Heart left ventricle (tissue), 16 donors: ENCODE measurements around the gene ADGRL3. TPM values are rescaled to one million over a fixed set of nuclear protein-coding genes. Genes with fewer than 3 reads are reported as not detected.

ENCODE experiments used
- ATAC-seq, 4 donors: fragments of 200-7000 bp; cut with Tn5 transposase; one replicate each; pipeline ENCODE4 v1.9.1; 2020 to 2022; ENCODE audit warnings: moderate library complexity in 4 of 4, mild to moderate bottlenecking in 3 of 4, moderate number of reproducible peaks in 1 of 4
- DNase-seq, 5 donors: peaks; one replicate each; pipeline ENCODE4 v3.0.0-alpha.2; 2020
- H3K27ac ChIP-seq, 12 donors: fragments of 200-600 bp; sonication (generic) in 4 of 12; one replicate each; pipeline versions ENCODE4 v1.5.0 to v1.8.0; 2016 to 2022; ENCODE audit warnings: mild to moderate bottlenecking in 2 of 12
- H3K27me3 ChIP-seq, 9 donors: fragments of 200-600 bp; sonication (generic) in 2 of 9; one replicate each; pipeline versions ENCODE4 v1.5.1 to v1.8.0; 2016 to 2022; ENCODE audit warnings: mild to moderate bottlenecking in 3 of 9
- H3K36me3 ChIP-seq, 9 donors: fragments of 200-600 bp; sonication (generic) in 2 of 9; one replicate each; pipeline versions ENCODE4 v1.5.0 to v1.8.0; 2018 to 2022; ENCODE audit warnings: mild to moderate bottlenecking in 2 of 9
- H3K4me1 ChIP-seq, 12 donors: fragments of 200-600 bp; sonication (generic) in 4 of 12; one replicate each; pipeline versions ENCODE4 v1.5.0 to v1.8.0; 2016 to 2022; ENCODE audit warnings: mild to moderate bottlenecking in 3 of 12
- H3K4me3 ChIP-seq, 12 donors: fragments of 200-600 bp; sonication (generic) in 4 of 12; one replicate each; pipeline versions ENCODE4 v1.5.0 to v1.8.0; 2017 to 2022; ENCODE audit warnings: mild to moderate bottlenecking in 9 of 12, moderate library complexity in 4 of 12
- H3K9me3 ChIP-seq, 12 donors: fragments of 200-600 bp; sonication (generic) in 4 of 12; one replicate each; pipeline versions ENCODE4 v1.5.0 to v1.8.0; 2016 to 2022; ENCODE audit warnings: mild to moderate bottlenecking in 1 of 12
- CTCF ChIP-seq, 12 donors: fragments of 200-600 bp; sonication (generic) in 4 of 12; IDR thresholded peaks; one replicate each; pipeline versions ENCODE4 v1.5.0 to v1.8.0; 2018 to 2022; ENCODE audit warnings: antibody characterized with exemption in 12 of 12, mild to moderate bottlenecking in 5 of 12
- POLR2A ChIP-seq, 2 donors: fragments of 450-650 bp; IDR thresholded peaks; one replicate each; pipeline ENCODE4 v1.6.1; 2017; ENCODE audit warnings: antibody characterized with exemption in 2 of 2, mild to moderate bottlenecking in 2 of 2, moderate library complexity in 2 of 2
- WGBS, 4 donors: extraction: QIAGEN DNeasy Blood & Tissue Kit in 2 of 4; methylation state at CpG; one replicate each; pipeline versions ENCODE4 v1.1.5 to v1.1.7; 2013 to 2018; 5-methylcytosine and 5-hydroxymethylcytosine counted together
- intact Hi-C, 10 donors: fragments of 100-400 bp; cut with DNase I; formaldehyde crosslinking; loops; one replicate each; pipeline versions ENCODE4 v1.11.1 to v1.14.2; 2022
- polyA plus RNA-seq, 2 donors: library from polyadenylated mRNA; stranded (reverse); fragments of 200-250 nt; gene quantifications; one replicate each; pipeline ENCODE4 v1.2.3, GENCODE V29; 2013
- total RNA-seq, 9 donors: library from RNA; depleted of rRNA in 2 of 9; stranded (reverse); fragments of >200 nt in 2 of 9; fragmentation: NEBNext Ultra II Directional in 3 of 9; extraction: Animal tissue kit (Norgen Biotek cat#: 25700) in 3 of 9; gene quantifications; one replicate each; pipeline versions ENCODE4 v1.1.0 to v1.2.4, GENCODE V29; 2016 to 2023
- donor health status: ischemic (EF 13 %, LVEDD 7.1; RV severe dilation, severe dysfunction).
- donor health status: healthy with polysubstance abuse.
- donor health status: DM: no; HTN: yes; CAD: no.
- donor health status: DM: no; HTN: no; CAD: no.
- donor health status: ischemic (EF 25% LVEDD 6.9; RV normal size, moderate dysfunction).
- donor health status: ischemic (EF 25% LVEDD 5.7; RV mildly dilated, moderate dysfunction).
- donor health status: healthy.
- donor health status: DM: yes; HTN: yes; CAD: no.
- donor health status: ischemic (EF 35%, LVEDD 5.7; RV mildly dilated, moderate dysfunction).
- donor health status: nonischemic (EF 11% LVEDD 7.7; RV severe dilation, severe dysfunction).
- donor health status: DM: yes; HTN: yes; CAD: no.
- donor health status: PGD.
- donor health status: ischemic (EF 29% LVEDD 5.4; RV normal size, mild dysfunction).
- donor health status: nonischemic (EF 23%, LVEDD 6.1; RV moderate dilation, normal function).

ADGRL3 gene
- total and polyA plus RNA-seq, 11 donors = 0.84 to 24.4 (median 7.6) TPM

DNA sequence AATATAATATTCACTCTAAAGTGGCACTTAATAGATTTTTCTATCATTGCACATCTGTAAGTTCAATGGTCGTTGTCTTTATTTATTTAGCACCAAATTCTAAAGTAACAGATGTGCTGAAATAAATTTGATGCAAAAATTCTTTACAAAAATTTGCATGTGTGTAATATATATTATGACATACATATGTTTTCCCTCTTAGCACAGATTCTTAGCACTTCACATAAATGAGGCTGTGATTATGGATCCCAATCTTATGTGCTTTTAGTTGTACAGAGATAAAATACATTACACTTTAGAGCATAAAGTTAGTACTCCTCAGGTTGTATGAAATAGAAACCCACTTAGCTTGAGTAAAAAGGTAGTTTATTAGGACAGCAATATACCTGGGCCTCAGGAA, 915.1 kb downstream of the ADGRL3 start:
- intact Hi-C loops = no loop called here
- no peaks in the 10 kb centered on the region for H3K36me3 ChIP-seq
- DNase-seq (no peak), ATAC-seq (no peak)
- H3K9me3 ChIP-seq = no peaks in the 10 kb centered on the region
- no peak overlapping the region for H3K4me3 ChIP-seq
- H3K4me1 ChIP-seq = no peaks in the 10 kb centered on the region
- H3K27ac ChIP-seq = no peak overlapping the region
- 78 to 88% (median 80%) methylated on average over 1 of the region's 1 CpG for WGBS, 4 donors
- TF ChIP-seq POLR2A (IDR thresholded peaks at IDR 0.05) = no peak
- TF ChIP-seq CTCF (IDR thresholded peaks at IDR 0.05) = no peak
- no peaks in the 10 kb centered on the region for H3K27me3 ChIP-seq

- H3K9me3 ChIP-seq = no peaks in the 10 kb centered on the region
- H3K4me1 ChIP-seq = no peaks in the 10 kb centered on the region
- no peaks in the 10 kb centered on the region for H3K36me3 ChIP-seq
- WGBS, 4 donors = 92 to 96% (median 94%) methylated on average over 2 of the region's 2 CpGs
- intact Hi-C loops = no loop called here
- ATAC-seq = no peak
- H3K27ac ChIP-seq = no peak overlapping the region
- TF ChIP-seq CTCF (IDR thresholded peaks at IDR 0.05) (no peak), POLR2A (IDR thresholded peaks at IDR 0.05) (no peak)
- H3K27me3 ChIP-seq = no peaks in the 10 kb centered on the region
- no peak overlapping the region for H3K4me3 ChIP-seq
- no peak for DNase-seq
Observed at GRCh38 chr4:62117886-62118285, 917.8 kb downstream of the ADGRL3 start.

DNA sequence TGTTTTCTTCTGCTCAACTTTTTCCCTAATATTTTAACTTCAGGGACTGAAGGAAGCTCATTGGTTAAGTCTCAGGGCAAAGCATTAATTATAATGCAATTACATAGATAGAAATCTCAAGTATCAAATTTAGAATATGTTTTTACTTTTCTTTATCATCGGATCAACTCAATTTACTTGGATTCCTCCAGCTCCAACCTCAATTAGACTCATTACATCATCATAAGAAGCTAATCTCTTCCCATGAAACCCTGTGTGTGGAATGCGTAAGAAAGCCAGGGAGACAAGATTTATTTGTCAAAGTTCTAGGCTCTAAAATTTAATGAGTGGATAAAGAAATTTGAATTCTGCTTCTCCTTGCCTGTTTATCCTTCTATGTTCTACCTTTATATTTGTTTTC, 918.4 kb downstream of the ADGRL3 start:
- Histone ChIP-seq H3K9me3 (no peaks in the 10 kb centered on the region), H3K27ac (no peak overlapping the region), H3K36me3 (no peaks in the 10 kb centered on the region), H3K4me3 (no peak overlapping the region), H3K27me3 (no peaks in the 10 kb centered on the region), H3K4me1 (no peaks in the 10 kb centered on the region)
- ATAC-seq (no peak), DNase-seq (no peak)
- TF ChIP-seq CTCF (IDR thresholded peaks at IDR 0.05) = no peak
- TF ChIP-seq POLR2A (IDR thresholded peaks at IDR 0.05) = no peak
- WGBS, 4 donors = 54 to 71% (median 69%) methylated on average over 2 of the region's 2 CpGs
- intact Hi-C loops = no loop called here

GRCh38 chr4:62119195-62119594, 919.1 kb downstream of the ADGRL3 start:
- DNase-seq (no peak), ATAC-seq (no peak)
- no peaks in the 10 kb centered on the region for H3K27me3 ChIP-seq
- H3K4me1 ChIP-seq = no peaks in the 10 kb centered on the region
- no peaks in the 10 kb centered on the region for H3K9me3 ChIP-seq
- H3K27ac ChIP-seq = no peak overlapping the region
- H3K4me3 ChIP-seq = no peak overlapping the region
- no peaks in the 10 kb centered on the region for H3K36me3 ChIP-seq
- TF ChIP-seq CTCF (IDR thresholded peaks at IDR 0.05) = no peak
- no peak for TF ChIP-seq POLR2A (IDR thresholded peaks at IDR 0.05)
- intact Hi-C loops = no loop called here
